Midbrain (tissue), 1 donor: ENCODE results near the gene RAP1GDS1.

ENCODE experiments used
- DNase-seq: peaks from one replicate; lab custom pipeline; 2025; lab: John Stamatoyannopoulos, UW

Gene RAP1GDS1

DNA sequence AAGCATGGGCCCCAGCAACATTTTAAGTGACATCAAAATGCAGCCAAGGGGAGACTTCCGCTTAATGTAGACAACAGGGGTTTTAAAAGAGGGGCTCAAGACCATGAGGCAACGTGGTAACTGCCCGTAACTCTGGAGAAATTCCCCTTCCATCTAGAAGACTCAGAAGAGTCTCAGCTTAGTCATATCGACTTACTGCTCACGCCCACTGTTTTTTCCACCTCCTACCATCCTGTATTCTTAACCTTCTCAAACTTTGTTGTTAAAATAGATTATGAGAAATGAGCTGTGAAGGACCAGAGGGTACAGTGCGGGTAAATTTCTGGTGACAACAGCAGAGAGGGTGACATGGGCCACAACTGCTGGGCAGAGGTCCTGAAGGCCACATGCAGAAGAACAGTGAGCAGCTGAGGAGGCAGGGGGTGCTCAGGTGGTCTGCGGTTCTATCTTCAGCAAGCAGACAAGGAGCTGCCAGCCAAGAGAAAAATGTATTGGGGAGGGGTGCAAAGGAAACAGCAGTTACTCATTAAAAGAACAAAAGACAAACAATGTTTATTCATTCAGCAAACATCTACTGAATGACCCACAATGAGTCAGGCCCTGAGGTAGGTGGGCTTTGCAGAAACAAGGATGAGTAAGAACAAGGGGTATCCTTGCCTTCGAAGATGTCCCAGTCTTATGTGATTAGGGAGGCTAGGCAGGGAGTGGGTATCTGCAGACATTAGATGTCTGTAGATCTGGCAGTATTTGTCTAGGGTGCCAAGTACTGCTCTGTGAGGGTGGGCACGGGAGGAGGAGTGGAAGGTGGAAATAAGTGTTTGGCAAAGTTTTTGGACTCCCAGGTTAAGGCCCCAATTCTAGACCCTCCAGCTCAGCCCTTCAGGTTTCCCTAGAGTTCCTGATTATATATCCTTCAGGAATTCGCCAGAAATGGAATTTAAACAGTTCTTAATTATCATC lies 221.9 kb downstream of the RAP1GDS1 start:
- no peak for DNase-seq

GRCh38 chr4:98484031-98484430 lies 222.8 kb downstream of the RAP1GDS1 start:
- no peak for DNase-seq

- no peak for DNase-seq
Observed at GRCh38 chr4:98485816-98486345, 224.7 kb downstream of the RAP1GDS1 start.

DNA sequence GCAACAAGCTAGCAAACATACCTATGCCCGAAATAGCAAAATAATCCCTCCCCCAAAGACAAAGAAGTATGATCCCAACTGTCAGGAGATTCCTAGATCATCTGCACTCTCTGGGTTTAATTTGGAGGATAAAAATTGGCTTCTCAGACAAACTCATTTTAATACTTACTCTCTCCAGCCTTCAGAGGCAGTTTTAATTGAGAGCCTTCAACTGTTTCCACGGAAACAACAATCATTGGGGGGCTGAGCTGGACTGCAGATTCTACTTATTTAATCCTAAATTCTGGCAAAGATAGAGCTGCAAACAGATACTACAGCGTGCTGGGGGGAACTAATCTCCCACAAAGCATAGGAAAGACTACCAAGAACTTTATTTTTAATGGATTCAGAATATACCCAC lies 229.1 kb downstream of the RAP1GDS1 start:
- no peak for DNase-seq

GRCh38 chr4:98491899-98492559 lies 230.8 kb downstream of the RAP1GDS1 start:
- no peak for DNase-seq

- DNase-seq: no peak
Observed at GRCh38 chr4:98493296-98493695, 232.1 kb downstream of the RAP1GDS1 start.
